H1 (cell line): Measurements from ENCODE around the gene TM9SF2. TPM values are rescaled to one million over a fixed set of nuclear protein-coding genes. Genes with fewer than 3 reads are reported as not detected.

Experiments
- BRCA1 ChIP-seq: IDR thresholded peaks from 2 replicates; pipeline ENCODE4 v1.6.1; 2012; ENCODE audit warnings: low read depth, low read length, improper control_type of control experiment
- CEBPB ChIP-seq: IDR thresholded peaks from 2 replicates; pipeline ENCODE4 v1.6.1; 2012; ENCODE audit warnings: low read depth, low read length
- ZNF274 ChIP-seq: IDR thresholded peaks from 2 replicates; pipeline ENCODE4 v1.7.0; 2012; ENCODE audit warnings: low read length, borderline replicate concordance; ENCODE audit errors: extremely low read depth
- polyA plus RNA-seq, 7 experiments: library from polyadenylated mRNA; depleted of rRNA in 3 of 7; stranded (reverse) in 5 of 7; unstranded in 2 of 7; fragments of >200 nt in 5 of 7; fragments of 200-250 nt in 2 of 7; gene quantifications; 1 replicate in 5 of 7; 2 replicates in 1 of 7; 4 replicates in 1 of 7; pipeline versions ENCODE4 v1.2.1 to v1.2.3, GENCODE V29; 2011 to 2013; ENCODE audit warnings: missing spikeins in 2 of 7, mixed read lengths in 2 of 7
- total RNA-seq: library from RNA; stranded (reverse); fragmentation: NEBNext Ultra II Directional; extraction: Animal tissue kit (Norgen Biotek cat#: 25700); gene quantifications from 2 replicates; pipeline ENCODE4 v1.2.1, GENCODE V29; 2021

The TM9SF2 gene
- total and polyA plus RNA-seq, 2 of the 8 experiments (the other 6 are each of a cell fraction or from before 2014, with no cell fraction given) = 68.0 to 101 TPM

GRCh38 chr13:99509479-99509878 lies 8.2 kb downstream of the TM9SF2 start (continued):
- TF ChIP-seq CEBPB (no peak), BRCA1 (no peak), ZNF274 (no peak)
